ENCODE measurements around the gene FADS2. TPM values are rescaled to one million over a fixed set of nuclear protein-coding genes. Genes with fewer than 3 reads are reported as not detected.
A peak's percentile ranks its signal among the peaks of the same experiment; 100 is the strongest.

The FADS2 gene
- polyA plus RNA-seq, 1 donor (not counting 4 experiments of a cell fraction or from before 2014, with no cell fraction given): 196 TPM

DNA sequence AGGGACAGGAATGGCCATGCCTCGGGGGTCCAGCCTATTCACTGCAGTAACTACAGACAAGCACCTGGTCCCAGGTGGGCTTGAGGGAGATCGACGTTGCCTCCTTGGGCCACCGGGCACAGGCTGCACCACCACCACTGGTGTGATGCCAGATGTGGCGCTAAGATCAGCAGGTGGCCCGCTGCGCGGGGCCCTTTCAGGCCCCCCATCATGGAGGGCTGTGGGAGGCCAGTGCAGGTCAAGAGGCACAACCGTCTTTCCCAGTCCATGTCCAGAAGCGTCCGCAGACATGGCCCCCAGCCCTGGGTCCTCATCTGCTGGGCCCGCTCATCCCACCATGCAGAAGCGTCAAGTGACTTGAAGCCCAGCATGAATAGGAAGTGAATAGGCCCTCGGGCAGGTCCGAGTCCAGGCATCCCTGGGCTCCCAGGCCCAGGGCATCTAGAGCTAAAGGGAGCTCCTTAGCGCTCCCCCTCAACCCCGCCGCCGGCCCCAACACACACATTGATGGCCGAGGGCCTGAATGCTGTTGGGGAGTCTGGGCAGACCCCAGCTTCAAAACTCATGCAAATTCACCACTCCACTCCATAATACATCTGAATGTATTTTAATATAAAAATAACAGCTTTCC, 45.0 kb downstream of the FADS2 start:
- dilution Hi-C loops (cut with MboI; ENCODE audit: extremely low pct_ligation_motif_present, low sequenced_read_pairs): no loop called here
- Histone ChIP-seq H3K4me1 (ENCODE audit: control insufficient read depth, extremely low read depth, insufficient read depth, low read length) (no peaks in the 10 kb centered on the region), H3K27me3 (ENCODE audit: control insufficient read depth, extremely low read depth, insufficient read depth, low read length) (peaks cover 8% of the 10 kb centered on the region), H2AFZ (ENCODE audit: control insufficient read depth, low read length) (no peak overlapping the region), H4K20me1 (ENCODE audit: control insufficient read depth, extremely low read depth, insufficient read depth, low read length) (peaks cover 2% of the 10 kb centered on the region), H3K36me3 (ENCODE audit: control insufficient read depth in 2 of 2, extremely low read depth in 1 of 2, insufficient read depth in 2 of 2, low read length in 2 of 2) (peaks cover 0 to 2% of the 10 kb centered on the region in 2 experiments), H3K9me1 (ENCODE audit: control insufficient read depth, extremely low read depth, insufficient read depth, low read length) (no peaks in the 10 kb centered on the region), H3K9me3 (ENCODE audit: control insufficient read depth, low read depth, low read length) (no peaks in the 10 kb centered on the region), H3K4me2 (ENCODE audit: control insufficient read depth, extremely low read depth, insufficient read depth, low read depth, low read length) (no peak overlapping the region), H3K9ac (ENCODE audit: control insufficient read depth, extremely low read depth, insufficient read depth, low read length) (no peak overlapping the region), H3K4me3 (ENCODE audit: control insufficient read depth in 2 of 3, extremely low read depth in 1 of 3, insufficient read depth in 2 of 3, low read depth in 1 of 3, low read length in 3 of 3) (no peak overlapping the region), H3K79me2 (ENCODE audit: control insufficient read depth, insufficient read depth, low read length) (no peaks in the 10 kb centered on the region), H3K27ac (ENCODE audit: control insufficient read depth, insufficient read depth, low read length) (no peak overlapping the region)
- no peak for TF ChIP-seq EZH2 (IDR thresholded peaks at IDR 0.05; ENCODE audit: low read length)
- TF ChIP-seq, protein P1, sequence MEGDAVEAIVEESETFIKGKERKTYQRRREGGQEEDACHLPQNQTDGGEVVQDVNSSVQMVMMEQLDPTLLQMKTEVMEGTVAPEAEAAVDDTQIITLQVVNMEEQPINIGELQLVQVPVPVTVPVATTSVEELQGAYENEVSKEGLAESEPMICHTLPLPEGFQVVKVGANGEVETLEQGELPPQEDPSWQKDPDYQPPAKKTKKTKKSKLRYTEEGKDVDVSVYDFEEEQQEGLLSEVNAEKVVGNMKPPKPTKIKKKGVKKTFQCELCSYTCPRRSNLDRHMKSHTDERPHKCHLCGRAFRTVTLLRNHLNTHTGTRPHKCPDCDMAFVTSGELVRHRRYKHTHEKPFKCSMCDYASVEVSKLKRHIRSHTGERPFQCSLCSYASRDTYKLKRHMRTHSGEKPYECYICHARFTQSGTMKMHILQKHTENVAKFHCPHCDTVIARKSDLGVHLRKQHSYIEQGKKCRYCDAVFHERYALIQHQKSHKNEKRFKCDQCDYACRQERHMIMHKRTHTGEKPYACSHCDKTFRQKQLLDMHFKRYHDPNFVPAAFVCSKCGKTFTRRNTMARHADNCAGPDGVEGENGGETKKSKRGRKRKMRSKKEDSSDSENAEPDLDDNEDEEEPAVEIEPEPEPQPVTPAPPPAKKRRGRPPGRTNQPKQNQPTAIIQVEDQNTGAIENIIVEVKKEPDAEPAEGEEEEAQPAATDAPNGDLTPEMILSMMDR (optimal IDR thresholded peaks at IDR 0.05 in 1 of 3, IDR thresholded peaks at IDR 0.05 in 1 of 3, conservative IDR thresholded peaks at IDR 0.05 in 1 of 3; ENCODE audit: extremely low read depth in 1 of 3, insufficient read depth in 2 of 3, low read length in 3 of 3): no peak
- DNase-seq (ENCODE audit: low read depth, low spot score): no peak
- FAIRE-seq: no peak

DNA sequence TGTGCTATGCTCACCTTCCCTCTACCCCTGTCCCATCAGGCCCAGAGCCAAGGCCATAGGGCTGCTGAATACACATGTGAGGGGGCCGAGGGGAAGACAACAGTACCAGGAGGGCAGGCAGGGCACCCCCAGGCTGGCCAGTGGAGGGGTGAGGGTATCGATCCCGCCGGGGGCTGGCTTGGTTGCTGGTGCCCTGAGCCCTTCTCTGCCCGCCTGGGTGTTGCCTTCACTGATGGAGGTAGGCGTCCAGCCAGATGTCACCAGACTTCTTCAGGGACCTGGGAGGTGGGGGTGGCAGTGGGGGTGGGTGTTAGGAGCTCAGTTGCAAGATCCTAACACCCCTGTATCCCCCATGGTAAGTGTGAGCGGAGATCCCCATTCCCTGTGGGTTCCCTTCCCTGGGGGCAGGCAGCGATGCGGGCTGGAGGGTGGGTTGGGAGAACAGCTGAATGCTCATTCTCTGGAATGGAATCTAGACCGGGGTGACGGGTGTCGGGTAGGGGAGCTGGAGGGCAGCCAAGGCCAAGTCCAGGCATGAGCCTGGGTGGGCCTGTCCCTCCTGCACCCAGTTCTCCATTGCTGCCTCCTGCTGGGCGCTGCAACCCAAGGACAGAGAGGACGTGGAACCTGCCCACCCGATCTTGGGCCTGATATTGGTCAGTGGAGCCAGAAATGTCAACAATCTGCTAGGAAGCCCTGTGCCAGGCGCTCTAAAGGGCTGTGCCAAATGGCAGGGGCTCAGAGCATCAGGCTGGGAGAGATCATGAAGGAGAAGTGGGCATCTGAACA, 45.7 kb downstream of the FADS2 start:
- peaks cover 0 to 8% of the 10 kb centered on the region in 2 experiments for H3K36me3 ChIP-seq (ENCODE audit: control insufficient read depth in 2 of 2, extremely low read depth in 1 of 2, insufficient read depth in 2 of 2, low read length in 2 of 2)
- peaks cover 2% of the 10 kb centered on the region for H4K20me1 ChIP-seq (ENCODE audit: control insufficient read depth, extremely low read depth, insufficient read depth, low read length)
- no peak overlapping the region for H3K4me3 ChIP-seq (ENCODE audit: control insufficient read depth in 2 of 3, extremely low read depth in 1 of 3, insufficient read depth in 2 of 3, low read depth in 1 of 3, low read length in 3 of 3)
- H3K27me3 ChIP-seq (ENCODE audit: control insufficient read depth, extremely low read depth, insufficient read depth, low read length): peaks cover 8% of the 10 kb centered on the region
- no peak for FAIRE-seq
- no peak for TF ChIP-seq EZH2 (IDR thresholded peaks at IDR 0.05; ENCODE audit: low read length)
- TF ChIP-seq, protein P1 (optimal IDR thresholded peaks at IDR 0.05 in 1 of 3, IDR thresholded peaks at IDR 0.05 in 1 of 3, conservative IDR thresholded peaks at IDR 0.05 in 1 of 3; ENCODE audit: extremely low read depth in 1 of 3, insufficient read depth in 2 of 3, low read length in 3 of 3): peak in 1 of 3 experiments; percentile 4
- no peak overlapping the region for H2AFZ ChIP-seq (ENCODE audit: control insufficient read depth, low read length)
- H3K9ac ChIP-seq (ENCODE audit: control insufficient read depth, extremely low read depth, insufficient read depth, low read length): no peak overlapping the region
- H3K79me2 ChIP-seq (ENCODE audit: control insufficient read depth, insufficient read depth, low read length): no peaks in the 10 kb centered on the region
- H3K9me1 ChIP-seq (ENCODE audit: control insufficient read depth, extremely low read depth, insufficient read depth, low read length): no peaks in the 10 kb centered on the region
- no peak for DNase-seq (ENCODE audit: low read depth, low spot score)
- dilution Hi-C loops (cut with MboI; ENCODE audit: extremely low pct_ligation_motif_present, low sequenced_read_pairs): no loop called here
- no peaks in the 10 kb centered on the region for H3K9me3 ChIP-seq (ENCODE audit: control insufficient read depth, low read depth, low read length)
- H3K4me1 ChIP-seq (ENCODE audit: control insufficient read depth, extremely low read depth, insufficient read depth, low read length): no peaks in the 10 kb centered on the region
- no peak overlapping the region for H3K27ac ChIP-seq (ENCODE audit: control insufficient read depth, insufficient read depth, low read length)
- H3K4me2 ChIP-seq (ENCODE audit: control insufficient read depth, extremely low read depth, insufficient read depth, low read depth, low read length): no peak overlapping the region
